ENCODE data around the gene FAM222B. TPM values are rescaled to one million over a fixed set of nuclear protein-coding genes. Genes with fewer than 3 reads are reported as not detected.

Gene FAM222B
- 10.5 and 16.9 TPM in 2 replicates for total RNA-seq

GRCh38 chr17:28842282-28843012, at the start of gene FAM222B:
Gene FAM222B, minus strand, starts transcription at chr17:28842790. Its CDS starts 76,123 bp downstream, at chr17:28766667.

GRCh38 chr17:28854457-28855335, 12.1 kb upstream of the FAM222B start, which contains the start of gene ERAL1:
Gene ERAL1, plus strand, starts transcription at chr17:28855016. Its CDS starts 19 bp downstream, at chr17:28855035.

GRCh38 chr17:28743243-28744103, 99.1 kb downstream of the FAM222B start, which contains the start of gene TRAF4:
Gene TRAF4, plus strand, starts transcription at chr17:28744011. Its CDS starts 102 bp downstream, at chr17:28744113.

GRCh38 chr17:28728364-28729200, 114.0 kb downstream of the FAM222B start, which contains the start of gene NEK8:
Gene NEK8, plus strand, starts transcription at chr17:28728788. Its CDS starts 26 bp downstream, at chr17:28728814.

GRCh38 chr17:28726226-28726626, 116.4 kb downstream of the FAM222B start, which contains the start of gene TLCD1:
Gene TLCD1, minus strand, starts transcription at chr17:28726233. Its CDS starts 136 bp downstream, at chr17:28726097.

GRCh38 chr17:28717578-28718332, 124.8 kb downstream of the FAM222B start, which contains the start of gene RAB34:
Gene RAB34, minus strand, starts transcription at chr17:28717868. Its CDS starts 602 bp downstream, at chr17:28717266.

GRCh38 chr17:28711723-28712031, 130.9 kb downstream of the FAM222B start, which contains the start of gene PROCA1:
Gene PROCA1, minus strand, starts transcription at chr17:28711888. Its CDS starts 228 bp downstream, at chr17:28711660.

Small RNAs within 50 kb of the gene (small RNA-seq; reads per million reads assigned to genes)
- not detected for gene RF00019
- not detected for gene SNORD42A
- 1.6 reads per million, percentile 40 among the genes with 10 or more reads in this experiment for gene SNORD42B
- not detected for gene SNORD4A
- not detected for gene SNORD4B

Other genes starting within 250 kb of the FAM222B start
- 45.1 and 65.0 TPM in 2 replicates for gene SPAG5, start 243.8 kb downstream of the FAM222B start, total RNA-seq
- 12.6 and 12.7 TPM in 2 replicates for gene RSKR, start 228.6 kb downstream of the FAM222B start, total RNA-seq
- gene BLTP2, start 197.6 kb downstream of the FAM222B start, total RNA-seq: 213 TPM in 2 replicates
- gene SDF2, start 180.9 kb downstream of the FAM222B start, total RNA-seq: 31.2 and 36.7 TPM in 2 replicates
- gene SUPT6H, start 180.6 kb downstream of the FAM222B start, total RNA-seq: 55.9 and 65.0 TPM in 2 replicates
- gene PROCA1, start 130.9 kb downstream of the FAM222B start, total RNA-seq: 1.1 and 1.3 TPM in 2 replicates
- 24.9 and 96.6 TPM in 2 replicates for gene RAB34, start 124.9 kb downstream of the FAM222B start, total RNA-seq
- 554 and 645 TPM in 2 replicates for gene RPL23A, start 122.8 kb downstream of the FAM222B start, total RNA-seq
- gene TLCD1, start 116.6 kb downstream of the FAM222B start, total RNA-seq: 0.93 and 1.0 TPM in 2 replicates
- 1.1 and 1.5 TPM in 2 replicates for gene NEK8, start 114.0 kb downstream of the FAM222B start, total RNA-seq
- 24.6 and 27.9 TPM in 2 replicates for gene TRAF4, start 98.8 kb downstream of the FAM222B start, total RNA-seq
- gene ERAL1, start 12.2 kb upstream of the FAM222B start, total RNA-seq: 49.6 and 66.8 TPM in 2 replicates
- 75.6 and 75.8 TPM in 2 replicates for gene FLOT2, start 54.9 kb upstream of the FAM222B start, total RNA-seq
- 6.4 and 7.4 TPM in 2 replicates for gene DHRS13, start 60.3 kb upstream of the FAM222B start, total RNA-seq
- 24.8 and 29.4 TPM in 2 replicates for gene PHF12, start 108.7 kb upstream of the FAM222B start, total RNA-seq
- not detected in 2 replicates for gene SEZ6, start 163.2 kb upstream of the FAM222B start, total RNA-seq
- gene PIPOX, start 200.4 kb upstream of the FAM222B start, total RNA-seq: 1.8 and 3.1 TPM in 2 replicates